HepG2 (cell line): Measurements from ENCODE around the gene ARAP1. TPM values are rescaled to one million over a fixed set of nuclear protein-coding genes. Genes with fewer than 3 reads are reported as not detected.

ENCODE experiments used
- ATAC-seq: fragments of 200-7000 bp; cut with Tn5 transposase; 3 replicates; pipeline ENCODE4 v1.9.1; 2020; ENCODE audit warnings: mild to moderate bottlenecking, moderate library complexity
- BruUV-seq: library from RNA; stranded (reverse); fragments of 400-500 nt; replicated peaks from 2 replicates; lab custom pipeline; 2021; lab: Mats Ljungman, UMichigan
- CTCF ChIA-PET: fragments of 300-600 bp; formaldehyde crosslinking; extraction: SDS; loops from one replicate; lab custom pipeline; 2021; ENCODE audit warnings: low total read pairs, inconsistent platforms, low intra/inter-chr PET ratio; lab: Yijun Ruan, JAX
- POLR2A ChIA-PET: fragments of 350-600 bp; sonication (Branson Sonifier 250); formaldehyde crosslinking; loops from one replicate; lab custom pipeline; 2020; ENCODE audit warnings: antibody characterized with exemption, inconsistent platforms; lab: Yijun Ruan, JAX
- DNase-seq: peaks from one replicate; pipeline ENCODE4 v3.0.0-alpha.2; 2015; ENCODE audit warnings: low spot score
- FAIRE-seq: peaks from 3 replicates; lab custom pipeline; 2011; peaks lifted over from hg19 to GRCh38; lab: Jason Lieb, UNC
- H2AFZ ChIP-seq: one replicate; pipeline ENCODE4 v1.6.1; 2011; ENCODE audit warnings: low read length, inconsistent platforms
- H3K27ac ChIP-seq: fragments of 300-600 bp; 3 replicates; pipeline ENCODE4 v1.8.0; 2011; ENCODE audit warnings: mixed run types, mild to moderate bottlenecking, mixed read lengths, low read length, inconsistent platforms; ENCODE audit not compliant: insufficient read depth; ENCODE audit errors: extremely low read length
- H3K27me3 ChIP-seq, 2 experiments: fragments of 200-600 bp in 1 of 2; 2 replicates in 1 of 2; 3 replicates in 1 of 2; pipeline versions ENCODE4 v1.6.0 to v1.8.0; 2011; ENCODE audit warnings: low read length in 2 of 2, mild to moderate bottlenecking in 2 of 2, moderate library complexity in 2 of 2, inconsistent platforms in 1 of 2; ENCODE audit not compliant: insufficient read depth in 2 of 2, control insufficient read depth in 1 of 2
- H3K36me3 ChIP-seq, 2 experiments: fragments of 200-600 bp in 1 of 2; replicated peaks in 1 of 2; 2 replicates in 1 of 2; 3 replicates in 1 of 2; pipeline versions ENCODE4 v1.5.1 to v1.8.0; 2011; ENCODE audit warnings: low read length in 2 of 2, inconsistent platforms in 1 of 2; ENCODE audit not compliant: insufficient read depth in 2 of 2, control insufficient read depth in 1 of 2
- H3K4me1 ChIP-seq: 2 replicates; pipeline ENCODE4 v1.5.1; 2012; ENCODE audit warnings: low read length, inconsistent platforms; ENCODE audit not compliant: insufficient read depth
- H3K4me2 ChIP-seq: 2 replicates; pipeline ENCODE4 v1.6.0; 2011; ENCODE audit warnings: low read depth, low read length, inconsistent platforms
- H3K4me3 ChIP-seq, 3 experiments: fragments of 200-600 bp in 1 of 3; sonication (generic), shearing (Covaris generic) in 1 of 3; replicated peaks in 1 of 3; 2 replicates each; pipeline ENCODE4 v1.5.1; 2011 to 2016; ENCODE audit warnings: low read length in 3 of 3, inconsistent platforms in 2 of 3, low read depth in 2 of 3, mild to moderate bottlenecking in 2 of 3, control low read depth in 1 of 3, mixed read lengths in 1 of 3; ENCODE audit not compliant: insufficient read depth in 1 of 3
- H3K79me2 ChIP-seq: one replicate; pipeline ENCODE4 v1.6.1; 2011; ENCODE audit warnings: low read length, inconsistent platforms; ENCODE audit not compliant: insufficient read depth
- H3K9ac ChIP-seq: 2 replicates; pipeline ENCODE4 v1.6.0; 2011; ENCODE audit warnings: mild to moderate bottlenecking, low read depth, low read length, inconsistent platforms; ENCODE audit not compliant: insufficient read depth
- H3K9me3 ChIP-seq: 2 replicates; pipeline ENCODE4 v1.5.1; 2012; ENCODE audit warnings: mild to moderate bottlenecking, low read length
- H4K20me1 ChIP-seq: 2 replicates; pipeline ENCODE4 v1.6.0; 2011; ENCODE audit warnings: inconsistent platforms, mild to moderate bottlenecking, low read length, moderate library complexity; ENCODE audit not compliant: insufficient read depth
- AGO2 ChIP-seq: fragments of 200-400 bp; formaldehyde crosslinking; optimal IDR thresholded peaks from 2 replicates; pipeline ENCODE3; 2017; ENCODE audit warnings: mild to moderate bottlenecking, low read depth, low read length, moderate library complexity
- ATF7 ChIP-seq, 2 experiments: fragments of 450-650 bp in 1 of 2; sonication (generic) in 1 of 2; formaldehyde crosslinking in 1 of 2; IDR thresholded peaks; 2 replicates each; pipeline versions ENCODE4 v1.4.0 to v1.6.1; 2016 to 2020; ENCODE audit warnings: antibody characterized with exemption in 1 of 2, mild to moderate bottlenecking in 1 of 2, missing genetic modification reagents in 1 of 2
- CEBPB ChIP-seq: IDR thresholded peaks from 2 replicates; pipeline ENCODE4 v1.6.1; 2011; ENCODE audit warnings: low read depth, low read length, improper control_type of control experiment, borderline replicate concordance
- CREB1 ChIP-seq, 2 experiments: fragments of 450-650 bp in 1 of 2; IDR thresholded peaks; 2 replicates each; pipeline ENCODE4 v1.6.1; 2016 to 2017; ENCODE audit warnings: control low read depth in 1 of 2, mild to moderate bottlenecking in 1 of 2, missing compliant biosample characterization in 1 of 2, missing genetic modification characterization in 1 of 2
- MBD4 ChIP-seq: IDR thresholded peaks from 2 replicates; pipeline ENCODE4 v1.6.1; 2012; ENCODE audit warnings: low read length, inconsistent platforms, borderline replicate concordance
- POLR2A ChIP-seq, 2 experiments: IDR thresholded peaks; 2 replicates each; pipeline ENCODE4 v1.6.1; 2011; ENCODE audit warnings: low read depth in 2 of 2, low read length in 2 of 2, mild to moderate bottlenecking in 1 of 2, moderate library complexity in 1 of 2; ENCODE audit not compliant: insufficient read depth in 1 of 2
- ZNF570 ChIP-seq: sonication (generic); formaldehyde crosslinking; IDR thresholded peaks from 2 replicates; pipeline ENCODE4 v1.4.0; 2020; ENCODE audit warnings: mild to moderate bottlenecking, missing genetic modification reagents, borderline replicate concordance
- WGBS: methylation state at CpG from one replicate; pipeline ENCODE4 v1.1.6; 2017; ENCODE audit warnings: low lambda C conversion rate; 5-methylcytosine and 5-hydroxymethylcytosine counted together
- in situ Hi-C: cut with HindIII; loops from 2 replicates; pipeline ENCODE4 v1.10.0; 2017; ENCODE audit warnings: low pct_unique_long_range_greater_than_20kb; ENCODE audit not compliant: extremely low pct_ligation_motif_present
- intact Hi-C: fragments of 100-400 bp; cut with micrococcal nuclease; formaldehyde crosslinking; loops from one replicate; pipeline ENCODE4 v1.10.0; 2022; ENCODE audit not compliant: unreplicated experiment
- polyA plus RNA-seq, 8 experiments: library from polyadenylated mRNA; depleted of rRNA in 3 of 8; stranded (reverse) in 7 of 8; unstranded in 1 of 8; fragments of >200 nt; fragmentation: Illumina TruSeq in 4 of 8; extraction: Trizol in 4 of 8; gene quantifications; 2 replicates each; pipeline versions ENCODE4 v1.2.1 to v1.2.3, GENCODE V29; 2011 to 2016; ENCODE audit warnings: low read depth in 4 of 8, missing spikeins in 1 of 8, mixed read lengths in 1 of 8; ENCODE audit not compliant: insufficient read depth in 1 of 8
- total RNA-seq, 5 experiments: library from RNA; depleted of rRNA; stranded (reverse); fragments of >200 nt; fragmentation: Illumina TruSeq; extraction: Trizol; gene quantifications; 2 replicates each; pipeline ENCODE4 v1.2.3, GENCODE V29; 2016; ENCODE audit warnings: low read depth in 1 of 5

The ARAP1 gene
- total and polyA plus RNA-seq, 2 of the 13 experiments (the other 11 are each of a cell fraction or from before 2014, with no cell fraction given): 43.2 to 55.5 TPM

DNA sequence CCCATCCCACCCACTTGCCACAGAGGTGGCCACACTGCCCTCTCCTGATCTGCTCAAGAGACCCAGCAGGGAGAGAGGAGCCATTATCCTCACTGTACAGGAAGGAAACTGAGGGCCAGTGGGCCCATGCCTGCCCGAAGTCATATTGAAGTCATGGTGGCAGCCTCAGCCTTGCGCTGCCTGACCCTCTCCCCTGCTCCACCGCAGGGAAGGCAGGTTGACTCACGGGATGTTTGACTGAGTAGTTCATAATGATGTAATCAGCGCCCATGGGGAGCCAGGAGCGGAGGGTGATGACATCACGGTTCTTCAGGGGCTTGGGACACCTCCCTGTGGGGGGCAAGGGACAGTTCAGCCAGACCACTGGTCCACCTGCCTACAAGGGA, 6.1 kb upstream of the ARAP1 start:
- no peak for FAIRE-seq
- no peak overlapping the region for H3K9ac ChIP-seq
- TF ChIP-seq ATF7 (IDR thresholded peaks at IDR 0.05) (peak; percentile 79), ATF7 (CRISPR knock-in tag; IDR thresholded peaks at IDR 0.05) (no peak), CEBPB (peak; percentile 9; the same call in 1 of the 2 replicates), MBD4 (no peak), CREB1 (IDR thresholded peaks at IDR 0.05) (peak; percentile 67), CREB1 (CRISPR knock-in tag; IDR thresholded peaks at IDR 0.05) (no peak)
- TF ChIP-seq, all 625 proteins: peak for 3
- Histone ChIP-seq H3K79me2 (peaks cover 20% of the 10 kb centered on the region), H3K27ac (no peak overlapping the region), H4K20me1 (0 out of 2 replicates have a peak, but pooled peaks cover 3% of the 10 kb centered on the region), H3K36me3 (peaks cover 34 to 65% of the 10 kb centered on the region in 2 experiments), H3K4me2 (no peak overlapping the region), H3K4me1 (peaks cover 17% of the 10 kb centered on the region), H3K27me3 (no peaks in the 10 kb centered on the region), H3K4me3 (no peak overlapping the region), H2AFZ (no peak overlapping the region), H3K9me3 (no peaks in the 10 kb centered on the region)
- intact Hi-C loops: no loop called here
- ChIA-PET CTCF (no interaction called here), POLR2A (interaction anchor here (1.1 kb wide), 1 partner anchor 36 kb away, joined by 3 read pairs; the partner anchor contains the start of gene STARD10)
- DNase-seq (no peak), ATAC-seq (no peak)
- 96% methylated on average over 4 of the region's 7 CpGs for WGBS
- in situ Hi-C loops: no loop called here
- no TSS peak for BruUV-seq

GRCh38 chr11:72755713-72756285, 3.6 kb upstream of the ARAP1 start:
- H3K9me3 ChIP-seq: no peaks in the 10 kb centered on the region
- H3K4me3 ChIP-seq: no peak overlapping the region
- POLR2A ChIA-PET: no interaction called here
- H2AFZ ChIP-seq: no peak overlapping the region
- 95% methylated on average over 3 of the region's 4 CpGs for WGBS
- H4K20me1 ChIP-seq: 0 out of 2 replicates have a peak, but pooled peaks cover 3% of the 10 kb centered on the region
- intact Hi-C loops (no loop called here), in situ Hi-C loops (no loop called here)
- TF ChIP-seq AGO2 (peak; percentile 66), ZNF570 (no peak), POLR2A (IDR thresholded peaks at IDR 0.05; ENCODE audit: insufficient read depth in 1 of 2, low read depth in 2 of 2, low read length in 2 of 2) (0 out of 4 replicates have a peak, but pooled peaks of 1 of the 2 experiments have one; percentile 20)
- no TSS peak for BruUV-seq
- no peak overlapping the region for H3K9ac ChIP-seq
- no peaks in the 10 kb centered on the region; a peak in 1 of 5 replicates for H3K27me3 ChIP-seq
- H3K4me1 ChIP-seq: peaks cover 23% of the 10 kb centered on the region
- H3K79me2 ChIP-seq: peaks cover 18% of the 10 kb centered on the region
- CTCF ChIA-PET: no interaction called here
- ATAC-seq: no peak
- H3K36me3 ChIP-seq: peaks cover 26 to 53% of the 10 kb centered on the region in 2 experiments
- H3K27ac ChIP-seq: no peak overlapping the region
- no peak overlapping the region for H3K4me2 ChIP-seq
- no peak for DNase-seq
- no peak for FAIRE-seq
